H54 (cell line): ENCODE data around the gene ANKRD18B.
"Not testable (repeated sequence)": the region's sequence is repeated elsewhere in the genome, so short reads cannot be mapped to it uniquely, and the experiment has no call there.

Source experiments
- DNase-seq: peaks from one replicate; pipeline ENCODE4 v3.0.0; 2011; ENCODE audit warnings: low spot score, mixed read lengths; ENCODE audit not compliant: insufficient read length
- FAIRE-seq: peaks from 3 replicates; lab custom pipeline; 2011; peaks lifted over from hg19 to GRCh38; lab: Jason Lieb, UNC
- POLR2A ChIP-seq: IDR thresholded peaks from 2 replicates; pipeline ENCODE4 v1.6.1; 2011; ENCODE audit warnings: low read depth, mild to moderate bottlenecking, low read length

Gene ANKRD18B

GRCh38 chr9:33523397-33524305 lies at the start of gene ANKRD18B:
Gene ANKRD18B, plus strand, starts transcription at chr9:33524251. Its CDS starts 239 bp downstream, at chr9:33524490.
- FAIRE-seq, DNase-seq: not testable (repeated sequence)

GRCh38 chr9:33475357-33475756 lies 48.7 kb upstream of the ANKRD18B start:
- FAIRE-seq (no peak), DNase-seq (no peak)
- TF ChIP-seq POLR2A: no peak

GRCh38 chr9:33476503-33476902 lies 47.5 kb upstream of the ANKRD18B start:
- no peak for FAIRE-seq
- no peak for DNase-seq
- TF ChIP-seq POLR2A: no peak

GRCh38 chr9:33480106-33480505 lies 43.9 kb upstream of the ANKRD18B start:
- no peak for FAIRE-seq

GRCh38 chr9:33480976-33481375 lies 43.1 kb upstream of the ANKRD18B start:
- TF ChIP-seq POLR2A: no peak
- no peak for DNase-seq
- FAIRE-seq: no peak

More at GRCh38 chr9:33480106-33480505, 43.9 kb upstream of the ANKRD18B start:
- DNase-seq: no peak
- TF ChIP-seq POLR2A: no peak

GRCh38 chr9:33485312-33485711 lies 38.7 kb upstream of the ANKRD18B start:
- FAIRE-seq, DNase-seq: not testable (repeated sequence)

GRCh38 chr9:33489066-33489465 lies 35.0 kb upstream of the ANKRD18B start:
- no peak for TF ChIP-seq POLR2A
- DNase-seq (no peak), FAIRE-seq (peak; percentile 64)

- FAIRE-seq: not testable (repeated sequence)
These were observed 30.2 kb upstream of the ANKRD18B start for GRCh38 chr9:33493819-33494218.

GRCh38 chr9:33498387-33498786 lies 25.7 kb upstream of the ANKRD18B start:
- TF ChIP-seq POLR2A: no peak
- no peak for FAIRE-seq
- DNase-seq: no peak

More at GRCh38 chr9:33493819-33494218, 30.2 kb upstream of the ANKRD18B start:
- DNase-seq: not testable (repeated sequence)

- DNase-seq (no peak), FAIRE-seq (peak; percentile 97)
- no peak for TF ChIP-seq POLR2A
These were observed 17.3 kb upstream of the ANKRD18B start for GRCh38 chr9:33506626-33507370.

GRCh38 chr9:33510262-33511183 lies 13.5 kb upstream of the ANKRD18B start:
- DNase-seq (no peak), FAIRE-seq (no peak)
- peak; percentile 21; the same call in 1 of the 2 replicates for TF ChIP-seq POLR2A

GRCh38 chr9:33511184-33511517 lies 12.9 kb upstream of the ANKRD18B start:
- FAIRE-seq: peak; percentile 70
- DNase-seq: not testable (repeated sequence)

- not testable (repeated sequence) for FAIRE-seq, DNase-seq
These were observed 11.5 kb upstream of the ANKRD18B start for GRCh38 chr9:33512535-33512934.

GRCh38 chr9:33515342-33515995 lies 8.6 kb upstream of the ANKRD18B start:
- not testable (repeated sequence) for DNase-seq, FAIRE-seq

- DNase-seq, FAIRE-seq: not testable (repeated sequence)
These were observed 7.7 kb upstream of the ANKRD18B start for GRCh38 chr9:33516397-33516796.
